ENCODE measurements around the gene METTL17.

Gene METTL17

DNA sequence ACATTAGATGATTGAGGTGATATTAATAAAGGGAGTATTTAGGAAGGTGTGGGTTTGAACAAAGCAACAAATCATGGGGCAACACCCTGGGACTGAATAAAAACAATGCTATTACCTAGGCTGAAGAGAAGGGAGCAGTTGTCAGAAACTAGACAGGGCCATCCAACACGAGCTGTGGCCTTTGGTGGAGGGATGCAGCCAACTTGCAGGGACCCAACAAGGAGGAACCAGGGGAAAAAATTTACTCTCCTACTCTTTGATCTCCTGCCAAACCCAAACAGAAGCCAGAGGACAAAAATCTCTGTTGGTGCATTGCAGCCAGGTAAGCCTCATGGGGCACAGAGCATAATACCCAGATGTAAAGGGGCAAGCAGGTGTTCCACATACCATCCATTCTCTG lies 21.4 kb downstream of the METTL17 start:
- Histone ChIP-seq H3K27ac (no peak overlapping the region), H3K79me2 (ENCODE audit: insufficient read depth, low read depth) (no peaks in the 10 kb centered on the region), H3K27me3 (ENCODE audit: insufficient read depth, low read depth) (no peaks in the 10 kb centered on the region), H3K9ac (no peak overlapping the region), H4K20me1 (ENCODE audit: insufficient read depth) (no peaks in the 10 kb centered on the region), H3K36me3 (ENCODE audit: insufficient read depth) (no peaks in the 10 kb centered on the region), H3K4me3 (IDR thresholded peaks at IDR 0.05; ENCODE audit: insufficient read depth, low read depth, low read length) (no peak overlapping the region), H3K4me2 (no peak overlapping the region), H3K4me1 (ENCODE audit: low read depth, poor library complexity, severe bottlenecking) (no peaks in the 10 kb centered on the region), H2AFZ (ENCODE audit: low read depth) (no peak overlapping the region)
- TF ChIP-seq, protein P1, sequence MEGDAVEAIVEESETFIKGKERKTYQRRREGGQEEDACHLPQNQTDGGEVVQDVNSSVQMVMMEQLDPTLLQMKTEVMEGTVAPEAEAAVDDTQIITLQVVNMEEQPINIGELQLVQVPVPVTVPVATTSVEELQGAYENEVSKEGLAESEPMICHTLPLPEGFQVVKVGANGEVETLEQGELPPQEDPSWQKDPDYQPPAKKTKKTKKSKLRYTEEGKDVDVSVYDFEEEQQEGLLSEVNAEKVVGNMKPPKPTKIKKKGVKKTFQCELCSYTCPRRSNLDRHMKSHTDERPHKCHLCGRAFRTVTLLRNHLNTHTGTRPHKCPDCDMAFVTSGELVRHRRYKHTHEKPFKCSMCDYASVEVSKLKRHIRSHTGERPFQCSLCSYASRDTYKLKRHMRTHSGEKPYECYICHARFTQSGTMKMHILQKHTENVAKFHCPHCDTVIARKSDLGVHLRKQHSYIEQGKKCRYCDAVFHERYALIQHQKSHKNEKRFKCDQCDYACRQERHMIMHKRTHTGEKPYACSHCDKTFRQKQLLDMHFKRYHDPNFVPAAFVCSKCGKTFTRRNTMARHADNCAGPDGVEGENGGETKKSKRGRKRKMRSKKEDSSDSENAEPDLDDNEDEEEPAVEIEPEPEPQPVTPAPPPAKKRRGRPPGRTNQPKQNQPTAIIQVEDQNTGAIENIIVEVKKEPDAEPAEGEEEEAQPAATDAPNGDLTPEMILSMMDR (conservative IDR thresholded peaks at IDR 0.05; ENCODE audit: low read depth, low read length) = no peak

DNA sequence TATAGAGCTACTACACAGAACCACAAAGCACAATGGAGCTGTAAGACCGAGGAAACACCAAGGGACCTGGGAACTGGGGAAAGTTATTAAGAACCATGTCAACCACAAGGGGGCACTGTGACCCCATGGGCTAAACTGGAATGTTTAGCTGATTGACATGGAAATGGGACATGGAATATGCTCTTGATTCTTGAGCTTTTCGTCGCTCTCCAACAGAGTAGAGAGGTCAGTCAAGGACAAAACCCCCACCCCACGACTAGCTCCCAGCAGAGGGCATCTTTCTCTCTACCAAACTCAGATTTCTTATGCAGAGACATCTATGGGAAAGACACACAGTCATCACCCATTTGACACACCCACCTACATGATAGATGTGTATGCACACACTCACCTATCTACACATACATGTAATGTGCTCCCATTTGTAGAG lies 25.0 kb downstream of the METTL17 start:
- Histone ChIP-seq H3K4me3 (IDR thresholded peaks at IDR 0.05; ENCODE audit: insufficient read depth, low read depth, low read length) (no peak overlapping the region), H3K79me2 (ENCODE audit: insufficient read depth, low read depth) (no peaks in the 10 kb centered on the region), H3K4me1 (ENCODE audit: low read depth, poor library complexity, severe bottlenecking) (no peaks in the 10 kb centered on the region), H3K27me3 (ENCODE audit: insufficient read depth, low read depth) (no peaks in the 10 kb centered on the region), H4K20me1 (ENCODE audit: insufficient read depth) (no peaks in the 10 kb centered on the region), H3K4me2 (no peak overlapping the region), H3K9ac (no peak overlapping the region), H3K27ac (no peak overlapping the region), H3K36me3 (ENCODE audit: insufficient read depth) (no peaks in the 10 kb centered on the region), H2AFZ (ENCODE audit: low read depth) (no peak overlapping the region)
- TF ChIP-seq, protein P1 (conservative IDR thresholded peaks at IDR 0.05; ENCODE audit: low read depth, low read length) = peak; percentile 93

DNA sequence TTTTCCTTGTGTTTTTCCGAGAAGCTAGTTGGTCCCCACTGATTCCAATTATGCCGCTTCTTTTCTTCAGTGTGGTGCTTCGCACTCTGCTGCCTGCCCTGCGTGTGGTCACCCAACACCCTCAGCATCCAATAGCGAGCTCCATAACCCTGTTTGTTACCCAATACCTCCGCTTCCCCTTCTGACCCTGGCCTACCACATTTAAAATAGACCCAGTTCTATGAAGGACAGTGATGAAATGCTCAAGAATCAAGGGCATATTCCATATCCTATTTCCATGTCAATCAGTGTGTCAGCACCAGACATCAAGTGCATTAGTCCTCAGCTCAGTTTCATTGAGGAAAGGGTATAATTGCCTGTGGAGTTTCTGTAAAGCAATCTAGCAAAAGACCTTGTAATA lies 25.5 kb downstream of the METTL17 start:
- no peaks in the 10 kb centered on the region for H4K20me1 ChIP-seq (ENCODE audit: insufficient read depth)
- no peak overlapping the region for H2AFZ ChIP-seq (ENCODE audit: low read depth)
- no peaks in the 10 kb centered on the region for H3K4me1 ChIP-seq (ENCODE audit: low read depth, poor library complexity, severe bottlenecking)
- H3K9ac ChIP-seq = no peak overlapping the region
- no peak overlapping the region for H3K4me2 ChIP-seq
- H3K4me3 ChIP-seq (IDR thresholded peaks at IDR 0.05; ENCODE audit: insufficient read depth, low read depth, low read length) = no peak overlapping the region
- TF ChIP-seq, protein P1 (conservative IDR thresholded peaks at IDR 0.05; ENCODE audit: low read depth, low read length) = no peak
- H3K36me3 ChIP-seq (ENCODE audit: insufficient read depth) = no peaks in the 10 kb centered on the region
- H3K27ac ChIP-seq = no peak overlapping the region
- no peaks in the 10 kb centered on the region for H3K79me2 ChIP-seq (ENCODE audit: insufficient read depth, low read depth)
- no peaks in the 10 kb centered on the region for H3K27me3 ChIP-seq (ENCODE audit: insufficient read depth, low read depth)

DNA sequence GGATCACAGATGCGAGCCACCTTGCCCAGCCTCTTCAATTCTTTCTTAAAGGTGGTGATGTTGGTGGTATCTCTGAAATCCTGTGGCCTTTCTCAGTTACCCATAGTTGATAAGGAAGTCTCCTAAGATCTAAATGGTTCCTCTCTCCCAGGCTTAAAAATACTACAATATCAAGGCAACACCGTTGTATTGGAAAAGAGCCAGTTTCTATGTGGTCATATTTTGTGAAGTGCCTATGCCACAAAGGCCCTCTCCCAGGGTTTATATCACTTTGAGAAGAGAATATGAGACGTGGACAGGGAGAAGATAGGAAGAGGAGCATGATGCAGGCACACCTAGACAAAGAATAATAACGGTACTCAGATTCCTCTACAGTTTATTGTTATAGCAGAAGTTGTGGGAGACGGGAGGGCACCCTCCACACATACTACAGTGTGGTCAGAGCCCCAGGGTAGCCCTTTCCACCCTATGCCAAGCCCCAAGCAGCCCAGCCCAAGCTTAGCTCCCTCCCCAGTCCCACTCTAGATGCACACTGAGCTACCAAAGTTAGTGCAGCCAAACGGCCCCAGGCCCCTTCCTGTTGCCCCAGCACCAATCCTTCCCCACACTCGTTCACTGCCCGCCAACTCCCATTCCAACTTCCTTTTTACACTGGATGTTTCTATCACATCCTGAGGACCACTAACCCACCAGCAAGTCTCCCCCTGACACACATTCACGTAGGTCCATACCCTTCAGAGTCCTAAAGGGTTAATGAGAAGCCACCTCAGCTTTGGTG lies 26.8 kb downstream of the METTL17 start:
- no peak overlapping the region for H3K27ac ChIP-seq
- no peak overlapping the region for H2AFZ ChIP-seq (ENCODE audit: low read depth)
- no peaks in the 10 kb centered on the region for H3K36me3 ChIP-seq (ENCODE audit: insufficient read depth)
- no peak overlapping the region for H3K4me2 ChIP-seq
- no peaks in the 10 kb centered on the region for H4K20me1 ChIP-seq (ENCODE audit: insufficient read depth)
- no peak overlapping the region for H3K4me3 ChIP-seq (IDR thresholded peaks at IDR 0.05; ENCODE audit: insufficient read depth, low read depth, low read length)
- no peaks in the 10 kb centered on the region for H3K27me3 ChIP-seq (ENCODE audit: insufficient read depth, low read depth)
- no peaks in the 10 kb centered on the region for H3K4me1 ChIP-seq (ENCODE audit: low read depth, poor library complexity, severe bottlenecking)
- TF ChIP-seq, protein P1 (conservative IDR thresholded peaks at IDR 0.05; ENCODE audit: low read depth, low read length) = no peak
- H3K79me2 ChIP-seq (ENCODE audit: insufficient read depth, low read depth) = no peaks in the 10 kb centered on the region
- no peak overlapping the region for H3K9ac ChIP-seq
